Measurements from ENCODE around the gene RNASEH2C. TPM values are rescaled to one million over a fixed set of nuclear protein-coding genes. Genes with fewer than 3 reads are reported as not detected.
"Not testable (repeated sequence)": the region's sequence is repeated elsewhere in the genome, so short reads cannot be mapped to it uniquely, and the experiment has no call there.

RNASEH2C gene
- total RNA-seq, result 100 to 1,000 TPM in 2 of 4 donors, 10 to 100 TPM in 2; 70.2 to 231 (median 111) TPM

GRCh38 chr11:65720211-65720934 lies at the start of gene RNASEH2C:
TSS of gene RNASEH2C (minus strand) at chr11:65720798. CDS start at chr11:65720758, 40 bp downstream.
- Histone ChIP-seq H3K36me3 (peaks cover 0 to 36% (median 6%) of the 10 kb centered on the region in 4 donors), H3K27ac (peak within 1 kb of the TSS; percentile 84 to 93 (median 92)), H3K4me3 (peak within 1 kb of the TSS; percentile 60 to 89 (median 79)), H3K27me3 (no peaks in the 10 kb centered on the region), H3K4me1 (peaks cover 11 to 21% (median 15%) of the 10 kb centered on the region in 4 donors), H3K9me3 (no peaks in the 10 kb centered on the region)
- TF ChIP-seq POLR2AphosphoS5 (IDR thresholded peaks at IDR 0.05) (peak; percentile 91 to 95 (median 93)), POLR2A (IDR thresholded peaks at IDR 0.05) (peak; percentile 77), CTCF (IDR thresholded peaks at IDR 0.05) (peak in 2 of 5 experiments; percentile 6 to 16), EP300 (IDR thresholded peaks at IDR 0.05; ENCODE audit: low read depth) (no peak)
- intact Hi-C loops (cut with DNase I; ENCODE audit: low total_unique reads) (no loop called here), in situ Hi-C loops (cut with MboI; ENCODE audit: low pct_ligation_motif_present in 1 of 4, low pct_unique_long_range_greater_than_20kb in 1 of 4, low sequenced_read_pairs in 3 of 4) (loop anchor here in 3 of 4 donors (25.0 kb wide), 2 partner anchors 92 to 267 kb away; no protein-coding TSS in a partner anchor)
- peak; percentile 86 for DNase-seq
- 0 to 1% methylated on average over 5 to 52 of the region's 76 CpGs for WGBS, 2 donors (ENCODE audit: low coverage in 1 of 2)

GRCh38 chr11:65767806-65768205 lies 47.2 kb upstream of the RNASEH2C start:
- DNase-seq; H3K36me3 ChIP-seq; H3K27ac ChIP-seq; in situ Hi-C loops (cut with MboI; ENCODE audit: low pct_ligation_motif_present in 1 of 4, low pct_unique_long_range_greater_than_20kb in 1 of 4, low sequenced_read_pairs in 3 of 4); H3K9me3 ChIP-seq; H3K4me3 ChIP-seq; H3K27me3 ChIP-seq; intact Hi-C loops (cut with DNase I; ENCODE audit: low total_unique reads): not testable (repeated sequence)
- peaks cover 0 to 11% (median 0%) of the 10 kb centered on the region in 4 donors for H3K4me1 ChIP-seq
- WGBS, 2 donors (ENCODE audit: low coverage in 1 of 2), result 78 to 100% methylated on average over 1 to 5 of the region's 5 CpGs

- Histone ChIP-seq H3K27me3 (no peaks in the 10 kb centered on the region), H3K36me3 (no peaks in the 10 kb centered on the region), H3K4me1 (peaks cover 0 to 11% (median 0%) of the 10 kb centered on the region in 4 donors), H3K9me3 (no peaks in the 10 kb centered on the region), H3K4me3 (no peak overlapping the region), H3K27ac (no peak overlapping the region)
- in situ Hi-C loops (cut with MboI; ENCODE audit: low pct_ligation_motif_present in 1 of 4, low pct_unique_long_range_greater_than_20kb in 1 of 4, low sequenced_read_pairs in 3 of 4), result no loop called here
- no peak for DNase-seq
- TF ChIP-seq POLR2A (IDR thresholded peaks at IDR 0.05) (no peak), CTCF (IDR thresholded peaks at IDR 0.05) (no peak), POLR2AphosphoS5 (IDR thresholded peaks at IDR 0.05) (no peak), EP300 (IDR thresholded peaks at IDR 0.05; ENCODE audit: low read depth) (no peak)
- intact Hi-C loops (cut with DNase I; ENCODE audit: low total_unique reads), result no loop called here
- WGBS, 2 donors (ENCODE audit: low coverage in 1 of 2), result 70% methylated on average over 4 to 10 of the region's 10 CpGs
Measured at GRCh38 chr11:65767406-65767805, 46.8 kb upstream of the RNASEH2C start.

- no peak overlapping the region for H3K27ac ChIP-seq
- no peak for DNase-seq
- peaks cover 3% of the 10 kb centered on the region for H3K27me3 ChIP-seq
- H3K36me3 ChIP-seq, result no peaks in the 10 kb centered on the region
- intact Hi-C loops (cut with DNase I; ENCODE audit: low total_unique reads), result no loop called here
- in situ Hi-C loops (cut with MboI; ENCODE audit: low pct_ligation_motif_present in 1 of 4, low pct_unique_long_range_greater_than_20kb in 1 of 4, low sequenced_read_pairs in 3 of 4), result no loop called here
- no peak overlapping the region for H3K4me3 ChIP-seq
- TF ChIP-seq POLR2A (IDR thresholded peaks at IDR 0.05), result no peak
- 26 to 33% methylated on average over 6 to 7 of the region's 7 CpGs for WGBS, 2 donors (ENCODE audit: low coverage in 1 of 2)
- H3K4me1 ChIP-seq, result peaks cover 0 to 11% (median 0%) of the 10 kb centered on the region in 4 donors
- no peaks in the 10 kb centered on the region for H3K9me3 ChIP-seq
Measured at GRCh38 chr11:65766535-65766934, 45.9 kb upstream of the RNASEH2C start.

GRCh38 chr11:65764434-65764833 lies 43.8 kb upstream of the RNASEH2C start:
- intact Hi-C loops (cut with DNase I; ENCODE audit: low total_unique reads), result no loop called here
- 60% methylated on average over 5 of the region's 5 CpGs; no CpG with 5 or more reads in 1 of the 2 donors for WGBS, 2 donors (ENCODE audit: low coverage in 1 of 2)
- Histone ChIP-seq H3K27me3 (peaks cover 6% of the 10 kb centered on the region), H3K27ac (no peak overlapping the region), H3K36me3 (no peaks in the 10 kb centered on the region), H3K4me3 (no peak overlapping the region), H3K9me3 (no peaks in the 10 kb centered on the region), H3K4me1 (peaks cover 0 to 5% (median 0%) of the 10 kb centered on the region in 4 donors)
- no peak for DNase-seq
- in situ Hi-C loops (cut with MboI; ENCODE audit: low pct_ligation_motif_present in 1 of 4, low pct_unique_long_range_greater_than_20kb in 1 of 4, low sequenced_read_pairs in 3 of 4), result no loop called here
- TF ChIP-seq POLR2A (IDR thresholded peaks at IDR 0.05) (no peak), POLR2AphosphoS5 (IDR thresholded peaks at IDR 0.05) (no peak), EP300 (IDR thresholded peaks at IDR 0.05; ENCODE audit: low read depth) (no peak), CTCF (IDR thresholded peaks at IDR 0.05) (no peak)

- H3K4me1 ChIP-seq; in situ Hi-C loops (cut with MboI; ENCODE audit: low pct_ligation_motif_present in 1 of 4, low pct_unique_long_range_greater_than_20kb in 1 of 4, low sequenced_read_pairs in 3 of 4); H3K27ac ChIP-seq; H3K36me3 ChIP-seq; H3K9me3 ChIP-seq; DNase-seq; H3K27me3 ChIP-seq; intact Hi-C loops (cut with DNase I; ENCODE audit: low total_unique reads); H3K4me3 ChIP-seq: not testable (repeated sequence)
- WGBS, 2 donors (ENCODE audit: low coverage in 1 of 2), result 94 to 100% methylated on average over 1 to 17 of the region's 29 CpGs
Measured at GRCh38 chr11:65762816-65763215, 42.2 kb upstream of the RNASEH2C start.

GRCh38 chr11:65762169-65762568 lies 41.6 kb upstream of the RNASEH2C start:
- H3K27ac ChIP-seq; H3K4me3 ChIP-seq; H3K9me3 ChIP-seq; in situ Hi-C loops (cut with MboI; ENCODE audit: low pct_ligation_motif_present in 1 of 4, low pct_unique_long_range_greater_than_20kb in 1 of 4, low sequenced_read_pairs in 3 of 4); H3K4me1 ChIP-seq; intact Hi-C loops (cut with DNase I; ENCODE audit: low total_unique reads); DNase-seq; H3K36me3 ChIP-seq: not testable (repeated sequence)
- 67% methylated on average over 5 of the region's 5 CpGs; no CpG with 5 or more reads in 1 of the 2 donors for WGBS, 2 donors (ENCODE audit: low coverage in 1 of 2)
- H3K27me3 ChIP-seq, result peaks cover 12% of the 10 kb centered on the region
